PC-9 (cell line): Measurements from ENCODE around the gene KLK4.

Experiments
- EZH2 ChIP-seq: fragments of 200-600 bp; sonication (generic); IDR thresholded peaks from 2 replicates; pipeline ENCODE4 v1.8.0; 2017; ENCODE audit warnings: antibody characterized with exemption, low read depth
- TF ChIP-seq, protein P1 (sequence below): fragments of 200-600 bp; sonication (generic); conservative IDR thresholded peaks from 2 replicates; pipeline ENCODE4 v1.6.1; 2017; ENCODE audit warnings: mixed run types, antibody characterized with exemption, mild to moderate bottlenecking, moderate library complexity

DNA sequence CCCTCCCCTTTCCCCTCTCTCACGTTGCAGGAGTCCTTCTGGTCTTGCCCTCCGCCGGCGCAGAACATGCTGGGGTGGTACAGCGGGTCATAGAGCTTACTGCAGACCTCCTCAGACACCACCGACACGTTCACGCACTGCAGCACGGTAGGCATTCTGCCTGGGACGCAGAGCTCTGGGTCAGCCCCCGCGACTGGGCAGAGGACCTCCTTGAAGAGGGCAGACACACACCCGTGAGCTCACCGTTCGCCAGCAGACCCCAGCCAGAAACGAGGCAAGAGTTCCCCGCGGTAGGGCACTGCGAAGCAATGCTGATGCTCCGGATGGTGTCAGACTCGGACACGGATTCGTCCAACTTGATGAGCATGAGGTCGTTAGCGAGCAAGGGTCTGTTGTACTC, 2.9 kb downstream of the KLK4 start:
- TF ChIP-seq, protein P1, sequence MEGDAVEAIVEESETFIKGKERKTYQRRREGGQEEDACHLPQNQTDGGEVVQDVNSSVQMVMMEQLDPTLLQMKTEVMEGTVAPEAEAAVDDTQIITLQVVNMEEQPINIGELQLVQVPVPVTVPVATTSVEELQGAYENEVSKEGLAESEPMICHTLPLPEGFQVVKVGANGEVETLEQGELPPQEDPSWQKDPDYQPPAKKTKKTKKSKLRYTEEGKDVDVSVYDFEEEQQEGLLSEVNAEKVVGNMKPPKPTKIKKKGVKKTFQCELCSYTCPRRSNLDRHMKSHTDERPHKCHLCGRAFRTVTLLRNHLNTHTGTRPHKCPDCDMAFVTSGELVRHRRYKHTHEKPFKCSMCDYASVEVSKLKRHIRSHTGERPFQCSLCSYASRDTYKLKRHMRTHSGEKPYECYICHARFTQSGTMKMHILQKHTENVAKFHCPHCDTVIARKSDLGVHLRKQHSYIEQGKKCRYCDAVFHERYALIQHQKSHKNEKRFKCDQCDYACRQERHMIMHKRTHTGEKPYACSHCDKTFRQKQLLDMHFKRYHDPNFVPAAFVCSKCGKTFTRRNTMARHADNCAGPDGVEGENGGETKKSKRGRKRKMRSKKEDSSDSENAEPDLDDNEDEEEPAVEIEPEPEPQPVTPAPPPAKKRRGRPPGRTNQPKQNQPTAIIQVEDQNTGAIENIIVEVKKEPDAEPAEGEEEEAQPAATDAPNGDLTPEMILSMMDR, result no peak
- no peak for TF ChIP-seq EZH2
